ENCODE data around the gene NFIB. TPM values are rescaled to one million over a fixed set of nuclear protein-coding genes. Genes with fewer than 3 reads are reported as not detected.

Gene NFIB
- total RNA-seq, 2 donors from 2014 or later, result 74.4 to 80.1 TPM

GRCh38 chr9:14258156-14258555 is 55.8 kb downstream of the NFIB start:
- Histone ChIP-seq H3K4me1 (peaks cover 0 to 51% of the 10 kb centered on the region in 2 donors), H3K9me3 (no peaks in the 10 kb centered on the region), H3K4me3 (no peak overlapping the region), H3K27me3 (no peaks in the 10 kb centered on the region), H3K27ac (peak overlapping the region; percentile 1 to 32), H3K36me3 (no peaks in the 10 kb centered on the region)
- no peak for DNase-seq (ENCODE audit: low spot score)
- TF ChIP-seq CTCF (IDR thresholded peaks at IDR 0.05), result no peak

- H3K4me1 ChIP-seq, result peaks cover 0 to 55% of the 10 kb centered on the region in 2 donors
- H3K27ac ChIP-seq, result peak overlapping the region; percentile 46 to 59
- no peak overlapping the region for H3K4me3 ChIP-seq
- H3K27me3 ChIP-seq, result no peaks in the 10 kb centered on the region
- no peak for TF ChIP-seq CTCF (IDR thresholded peaks at IDR 0.05)
- no peak for DNase-seq (ENCODE audit: low spot score)
- H3K36me3 ChIP-seq, result no peaks in the 10 kb centered on the region
- H3K9me3 ChIP-seq, result no peaks in the 10 kb centered on the region
Measured at GRCh38 chr9:14256588-14256987, 57.4 kb downstream of the NFIB start.

GRCh38 chr9:14251154-14252071 is 62.5 kb downstream of the NFIB start:
- Histone ChIP-seq H3K4me1 (peaks cover 0 to 63% of the 10 kb centered on the region in 2 donors), H3K27me3 (no peaks in the 10 kb centered on the region), H3K4me3 (peak overlapping the region in 1 of 2 donors; percentile 16), H3K27ac (peak overlapping the region; percentile 32 to 49), H3K36me3 (no peaks in the 10 kb centered on the region), H3K9me3 (no peaks in the 10 kb centered on the region)
- TF ChIP-seq CTCF (IDR thresholded peaks at IDR 0.05), result no peak
- peak; percentile 89 for DNase-seq (ENCODE audit: low spot score)

- peaks cover 0 to 63% of the 10 kb centered on the region in 2 donors for H3K4me1 ChIP-seq
- H3K9me3 ChIP-seq, result no peaks in the 10 kb centered on the region
- no peak overlapping the region for H3K4me3 ChIP-seq
- no peaks in the 10 kb centered on the region for H3K36me3 ChIP-seq
- H3K27me3 ChIP-seq, result no peaks in the 10 kb centered on the region
- TF ChIP-seq CTCF (IDR thresholded peaks at IDR 0.05), result no peak
- peak overlapping the region; percentile 32 to 49 for H3K27ac ChIP-seq
- DNase-seq (ENCODE audit: low spot score), result no peak
Measured at GRCh38 chr9:14250794-14251153, 63.2 kb downstream of the NFIB start.

GRCh38 chr9:14249527-14249926 is 64.4 kb downstream of the NFIB start:
- DNase-seq (ENCODE audit: low spot score), result no peak
- H3K4me1 ChIP-seq, result peaks cover 0 to 69% of the 10 kb centered on the region in 2 donors
- no peak overlapping the region for H3K4me3 ChIP-seq
- no peak overlapping the region for H3K27ac ChIP-seq
- H3K36me3 ChIP-seq, result no peaks in the 10 kb centered on the region
- no peaks in the 10 kb centered on the region for H3K9me3 ChIP-seq
- H3K27me3 ChIP-seq, result no peaks in the 10 kb centered on the region
- no peak for TF ChIP-seq CTCF (IDR thresholded peaks at IDR 0.05)
